LNCaP clone FGC (cell line): ENCODE data around the gene MAGI1.

ENCODE experiments used
- DNase-seq: peaks from one replicate; pipeline ENCODE4 v3.0.0-alpha.2; 2011; ENCODE audit warnings: low read depth
- H3K4me3 ChIP-seq: 2 replicates; pipeline ENCODE4 v1.5.1; 2011; ENCODE audit warnings: mild to moderate bottlenecking, low read depth, low read length, control low read depth
- CTCF ChIP-seq: IDR thresholded peaks from 2 replicates; pipeline ENCODE4 v1.5.1; 2012; ENCODE audit warnings: mild to moderate bottlenecking; ENCODE audit not compliant: control insufficient read depth, insufficient read depth; ENCODE audit errors: extremely low read depth

MAGI1 gene

GRCh38 chr3:65584913-65585312, 453.8 kb downstream of the MAGI1 start:
- no peak for TF ChIP-seq CTCF
- no peak for DNase-seq

GRCh38 chr3:65584002-65584401, 454.7 kb downstream of the MAGI1 start:
- no peak for TF ChIP-seq CTCF
- no peak for DNase-seq
- H3K4me3 ChIP-seq, result no peak overlapping the region

More at GRCh38 chr3:65584913-65585312, 453.8 kb downstream of the MAGI1 start:
- H3K4me3 ChIP-seq, result no peak overlapping the region

GRCh38 chr3:65583188-65583587, 455.5 kb downstream of the MAGI1 start:
- no peak for DNase-seq
- TF ChIP-seq CTCF, result no peak

GRCh38 chr3:65582012-65582717, 456.6 kb downstream of the MAGI1 start:
- no peak for TF ChIP-seq CTCF

More at GRCh38 chr3:65583188-65583587, 455.5 kb downstream of the MAGI1 start:
- no peak overlapping the region for H3K4me3 ChIP-seq

GRCh38 chr3:65581313-65581712, 457.4 kb downstream of the MAGI1 start:
- H3K4me3 ChIP-seq, result no peak overlapping the region
- TF ChIP-seq CTCF, result no peak
- DNase-seq, result no peak

More at GRCh38 chr3:65582012-65582717, 456.6 kb downstream of the MAGI1 start:
- DNase-seq, result no peak
- H3K4me3 ChIP-seq, result no peak overlapping the region

GRCh38 chr3:65578861-65579260, 459.9 kb downstream of the MAGI1 start:
- no peak for TF ChIP-seq CTCF
- no peak for DNase-seq

More at GRCh38 chr3:65578861-65579260, 459.9 kb downstream of the MAGI1 start:
- H3K4me3 ChIP-seq, result no peak overlapping the region
